ENCODE results near the gene SH3BP4.

Gene SH3BP4, protein sequence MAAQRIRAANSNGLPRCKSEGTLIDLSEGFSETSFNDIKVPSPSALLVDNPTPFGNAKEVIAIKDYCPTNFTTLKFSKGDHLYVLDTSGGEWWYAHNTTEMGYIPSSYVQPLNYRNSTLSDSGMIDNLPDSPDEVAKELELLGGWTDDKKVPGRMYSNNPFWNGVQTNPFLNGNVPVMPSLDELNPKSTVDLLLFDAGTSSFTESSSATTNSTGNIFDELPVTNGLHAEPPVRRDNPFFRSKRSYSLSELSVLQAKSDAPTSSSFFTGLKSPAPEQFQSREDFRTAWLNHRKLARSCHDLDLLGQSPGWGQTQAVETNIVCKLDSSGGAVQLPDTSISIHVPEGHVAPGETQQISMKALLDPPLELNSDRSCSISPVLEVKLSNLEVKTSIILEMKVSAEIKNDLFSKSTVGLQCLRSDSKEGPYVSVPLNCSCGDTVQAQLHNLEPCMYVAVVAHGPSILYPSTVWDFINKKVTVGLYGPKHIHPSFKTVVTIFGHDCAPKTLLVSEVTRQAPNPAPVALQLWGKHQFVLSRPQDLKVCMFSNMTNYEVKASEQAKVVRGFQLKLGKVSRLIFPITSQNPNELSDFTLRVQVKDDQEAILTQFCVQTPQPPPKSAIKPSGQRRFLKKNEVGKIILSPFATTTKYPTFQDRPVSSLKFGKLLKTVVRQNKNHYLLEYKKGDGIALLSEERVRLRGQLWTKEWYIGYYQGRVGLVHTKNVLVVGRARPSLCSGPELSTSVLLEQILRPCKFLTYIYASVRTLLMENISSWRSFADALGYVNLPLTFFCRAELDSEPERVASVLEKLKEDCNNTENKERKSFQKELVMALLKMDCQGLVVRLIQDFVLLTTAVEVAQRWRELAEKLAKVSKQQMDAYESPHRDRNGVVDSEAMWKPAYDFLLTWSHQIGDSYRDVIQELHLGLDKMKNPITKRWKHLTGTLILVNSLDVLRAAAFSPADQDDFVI

DNA sequence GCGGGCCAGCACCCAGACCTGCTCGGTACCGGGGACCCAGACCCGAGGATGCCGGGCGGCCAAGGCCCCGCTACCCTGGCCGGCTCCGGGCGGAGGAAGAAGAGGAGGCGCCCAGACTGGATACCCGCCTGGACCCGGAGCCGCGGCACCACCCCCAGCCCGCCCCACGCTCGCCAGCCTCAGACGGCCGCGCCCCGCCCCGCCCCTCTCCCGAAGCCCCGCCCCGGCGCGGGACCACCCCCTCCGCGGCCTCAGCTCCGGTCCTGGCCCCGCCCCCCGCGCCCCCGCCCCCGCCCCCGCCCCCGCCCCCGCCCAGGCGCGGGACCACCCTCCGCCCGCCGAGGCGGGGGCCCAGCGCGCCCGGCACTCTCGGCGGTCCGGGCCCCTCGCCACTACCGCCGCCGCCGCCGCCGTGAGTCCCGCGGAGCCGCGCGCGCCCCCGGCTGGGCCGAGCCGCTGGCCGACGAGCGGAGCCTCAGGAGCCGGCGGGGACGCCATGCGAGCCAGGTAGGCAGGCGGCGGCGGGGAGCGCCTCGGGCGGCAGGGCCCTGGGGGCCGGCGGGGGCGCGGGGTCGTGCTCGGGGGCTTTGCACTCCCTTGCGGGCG, at the start of gene SH3BP4:
Gene SH3BP4, plus strand, starts transcription at position 354 of the 606 bp plus-strand sequence. CDS start 82,986 bp downstream, outside the sequence.
- Histone ChIP-seq H3K4me1 (ENCODE audit: insufficient read depth, low read length) (peaks cover 26% of the 10 kb centered on the region), H3K9me3 (ENCODE audit: control insufficient read depth, insufficient read depth, low read length) (no peaks in the 10 kb centered on the region), H3K36me3 (ENCODE audit: insufficient read depth, low read length) (no peaks in the 10 kb centered on the region), H3K9ac (ENCODE audit: low read depth, low read length) (peak within 1 kb of the TSS; percentile 72)

DNA sequence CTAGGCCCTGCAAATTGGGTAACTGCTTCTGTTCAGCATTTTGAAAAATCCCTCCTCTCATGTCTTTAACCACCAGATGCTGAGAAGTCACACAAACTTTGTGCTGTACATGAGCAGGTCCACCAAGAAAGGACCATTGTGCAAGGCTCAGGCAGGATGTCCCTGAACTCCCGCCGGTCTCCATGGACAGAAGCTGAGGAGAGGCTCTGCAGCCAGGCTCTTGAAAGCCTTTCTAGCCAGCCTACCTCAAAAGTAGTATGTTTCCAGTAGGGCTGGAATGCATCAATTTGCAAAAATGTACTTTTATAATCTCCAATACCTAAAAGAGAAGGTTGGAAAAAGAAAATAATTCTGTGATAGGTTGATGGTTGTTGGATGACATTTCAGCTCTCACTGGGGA, 47.0 kb upstream of the SH3BP4 start:
- no peaks in the 10 kb centered on the region for H3K9me3 ChIP-seq (ENCODE audit: control insufficient read depth, insufficient read depth, low read length)
- H3K9ac ChIP-seq (ENCODE audit: low read depth, low read length) = no peak overlapping the region
- no peaks in the 10 kb centered on the region for H3K4me1 ChIP-seq (ENCODE audit: insufficient read depth, low read length)
- no peaks in the 10 kb centered on the region for H3K36me3 ChIP-seq (ENCODE audit: insufficient read depth, low read length)

DNA sequence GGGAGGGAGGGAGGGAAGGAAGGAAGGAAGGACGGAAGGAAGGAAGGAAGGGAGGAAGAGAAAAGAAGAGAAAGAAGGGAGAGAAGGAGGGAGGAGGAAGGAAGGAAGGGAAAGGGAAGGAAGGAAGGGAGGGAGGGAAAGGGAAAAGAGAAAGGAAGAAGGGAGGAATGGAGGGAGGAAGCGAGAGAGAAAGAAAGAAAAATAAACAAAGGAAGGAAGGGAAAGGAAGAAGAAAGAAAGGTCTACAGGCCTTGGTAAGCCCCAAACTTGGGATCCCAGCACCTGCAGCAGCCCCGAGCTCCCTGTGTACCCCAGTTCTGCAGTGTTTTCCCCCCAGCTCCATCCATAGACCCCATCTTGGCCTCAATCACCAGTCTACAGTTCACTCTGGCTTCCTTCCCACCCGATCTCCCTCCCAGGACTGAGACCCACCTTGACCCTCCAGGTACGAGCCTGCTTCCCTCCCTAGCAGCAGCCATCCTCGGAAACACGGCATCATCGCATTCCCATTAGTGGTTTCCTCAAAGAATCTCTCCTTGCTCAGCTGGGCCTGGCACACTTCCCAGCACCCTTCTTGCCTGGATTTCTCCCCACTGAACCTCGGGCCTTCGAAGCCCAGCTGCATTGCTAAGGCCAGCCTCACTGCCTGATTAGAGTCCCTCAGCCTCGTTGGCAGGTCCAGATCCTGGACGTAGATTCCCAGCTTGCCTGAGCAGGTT, 46.1 kb upstream of the SH3BP4 start:
- no peak overlapping the region for H3K9ac ChIP-seq (ENCODE audit: low read depth, low read length)
- no peaks in the 10 kb centered on the region for H3K36me3 ChIP-seq (ENCODE audit: insufficient read depth, low read length)
- no peaks in the 10 kb centered on the region for H3K9me3 ChIP-seq (ENCODE audit: control insufficient read depth, insufficient read depth, low read length)
- H3K4me1 ChIP-seq (ENCODE audit: insufficient read depth, low read length) = no peaks in the 10 kb centered on the region

DNA sequence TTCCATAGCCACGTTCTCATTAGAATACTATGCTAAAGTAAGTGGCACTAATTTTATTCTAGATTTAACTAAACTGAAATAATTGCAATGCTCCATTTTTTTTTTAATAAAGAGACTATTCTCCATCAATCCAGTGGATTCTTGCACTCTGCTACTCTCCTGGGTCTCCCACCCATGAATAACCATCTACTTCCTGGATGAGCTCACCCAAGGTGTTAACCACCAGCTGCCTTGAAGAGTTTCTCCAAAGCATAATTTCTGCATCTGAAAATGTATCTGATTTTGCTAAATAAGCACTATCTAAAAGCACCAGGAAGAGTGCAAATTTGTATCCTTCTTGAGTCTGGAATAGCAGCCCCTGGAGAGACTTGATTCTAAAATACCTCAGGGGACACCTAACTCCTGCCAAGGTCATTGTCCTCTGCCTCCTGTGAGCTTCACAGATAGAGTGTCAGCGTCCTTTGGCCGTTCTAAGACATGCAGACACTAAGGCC, 41.6 kb upstream of the SH3BP4 start:
- H3K9me3 ChIP-seq (ENCODE audit: control insufficient read depth, insufficient read depth, low read length) = no peaks in the 10 kb centered on the region
- no peaks in the 10 kb centered on the region for H3K4me1 ChIP-seq (ENCODE audit: insufficient read depth, low read length)

DNA sequence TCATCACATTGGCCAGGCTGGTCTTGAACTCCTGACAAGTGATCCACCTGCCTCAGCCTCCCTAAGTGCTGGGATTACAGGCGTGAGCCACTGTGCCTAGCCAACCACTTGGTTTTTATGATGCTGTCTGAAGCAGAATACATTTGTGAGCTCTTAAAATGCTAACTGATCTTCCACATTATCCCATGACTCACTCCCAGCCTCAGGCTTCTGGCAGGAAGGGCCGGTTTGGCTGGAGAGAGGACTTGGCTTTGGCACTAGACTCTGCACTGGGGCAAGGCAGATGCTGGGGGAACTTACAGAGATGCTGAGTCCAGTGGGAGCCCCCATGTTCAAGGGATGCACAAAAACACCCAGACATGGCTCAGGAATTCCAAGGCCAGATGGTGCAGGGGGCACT, 40.5 kb upstream of the SH3BP4 start:
- Histone ChIP-seq H3K36me3 (ENCODE audit: insufficient read depth, low read length) (no peaks in the 10 kb centered on the region), H3K9me3 (ENCODE audit: control insufficient read depth, insufficient read depth, low read length) (no peaks in the 10 kb centered on the region), H3K4me1 (ENCODE audit: insufficient read depth, low read length) (no peaks in the 10 kb centered on the region), H3K9ac (ENCODE audit: low read depth, low read length) (no peak overlapping the region)

More for the DNA sequence above, 41.6 kb upstream of the SH3BP4 start:
- H3K36me3 ChIP-seq (ENCODE audit: insufficient read depth, low read length) = no peaks in the 10 kb centered on the region
- no peak overlapping the region for H3K9ac ChIP-seq (ENCODE audit: low read depth, low read length)

DNA sequence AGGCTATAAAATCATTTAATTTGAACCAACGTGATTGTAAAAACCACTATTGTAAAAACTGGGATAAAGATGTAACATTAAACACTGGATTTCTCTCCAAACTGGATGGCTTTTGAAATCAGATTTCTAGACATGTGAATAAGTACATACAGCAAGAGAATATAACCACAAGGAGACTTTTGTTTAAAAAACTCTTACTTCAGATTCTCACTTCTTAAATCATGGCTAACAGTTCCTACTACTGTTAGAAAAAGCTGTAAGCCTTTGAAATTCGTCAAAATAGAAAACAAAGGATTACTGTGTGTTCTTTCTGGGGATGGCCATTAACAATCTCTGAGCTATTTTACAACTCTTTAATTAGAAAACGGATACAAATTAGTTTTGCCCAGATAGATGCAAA, 39.4 kb upstream of the SH3BP4 start:
- no peak overlapping the region for H3K9ac ChIP-seq (ENCODE audit: low read depth, low read length)
- H3K36me3 ChIP-seq (ENCODE audit: insufficient read depth, low read length) = no peaks in the 10 kb centered on the region
- H3K9me3 ChIP-seq (ENCODE audit: control insufficient read depth, insufficient read depth, low read length) = no peaks in the 10 kb centered on the region
- H3K4me1 ChIP-seq (ENCODE audit: insufficient read depth, low read length) = peaks cover 5% of the 10 kb centered on the region; the same call in 1 of the 2 replicates

DNA sequence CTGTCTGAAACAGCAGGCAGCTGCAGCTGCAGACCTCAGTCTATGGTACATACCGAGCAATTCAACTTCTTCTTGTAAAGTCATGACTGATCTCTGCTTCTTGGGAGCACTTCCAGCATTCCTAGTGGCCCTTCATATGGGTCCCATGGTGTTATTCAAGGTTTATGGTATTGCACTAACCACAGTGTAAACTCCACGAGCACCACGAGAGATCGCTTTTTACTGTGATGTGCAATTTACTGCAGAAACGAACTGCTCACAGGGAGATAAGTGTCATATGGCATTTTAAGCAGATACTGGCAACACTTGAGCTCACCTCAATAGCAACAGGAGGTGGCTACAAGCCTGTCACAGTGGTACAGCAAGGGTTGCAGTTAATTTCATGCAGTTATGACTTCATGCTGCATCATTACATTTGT, 38.6 kb upstream of the SH3BP4 start:
- Histone ChIP-seq H3K4me1 (ENCODE audit: insufficient read depth, low read length) (peaks cover 8% of the 10 kb centered on the region; the same call in 1 of the 2 replicates), H3K9me3 (ENCODE audit: control insufficient read depth, insufficient read depth, low read length) (no peaks in the 10 kb centered on the region), H3K9ac (ENCODE audit: low read depth, low read length) (no peak overlapping the region), H3K36me3 (ENCODE audit: insufficient read depth, low read length) (no peaks in the 10 kb centered on the region)

DNA sequence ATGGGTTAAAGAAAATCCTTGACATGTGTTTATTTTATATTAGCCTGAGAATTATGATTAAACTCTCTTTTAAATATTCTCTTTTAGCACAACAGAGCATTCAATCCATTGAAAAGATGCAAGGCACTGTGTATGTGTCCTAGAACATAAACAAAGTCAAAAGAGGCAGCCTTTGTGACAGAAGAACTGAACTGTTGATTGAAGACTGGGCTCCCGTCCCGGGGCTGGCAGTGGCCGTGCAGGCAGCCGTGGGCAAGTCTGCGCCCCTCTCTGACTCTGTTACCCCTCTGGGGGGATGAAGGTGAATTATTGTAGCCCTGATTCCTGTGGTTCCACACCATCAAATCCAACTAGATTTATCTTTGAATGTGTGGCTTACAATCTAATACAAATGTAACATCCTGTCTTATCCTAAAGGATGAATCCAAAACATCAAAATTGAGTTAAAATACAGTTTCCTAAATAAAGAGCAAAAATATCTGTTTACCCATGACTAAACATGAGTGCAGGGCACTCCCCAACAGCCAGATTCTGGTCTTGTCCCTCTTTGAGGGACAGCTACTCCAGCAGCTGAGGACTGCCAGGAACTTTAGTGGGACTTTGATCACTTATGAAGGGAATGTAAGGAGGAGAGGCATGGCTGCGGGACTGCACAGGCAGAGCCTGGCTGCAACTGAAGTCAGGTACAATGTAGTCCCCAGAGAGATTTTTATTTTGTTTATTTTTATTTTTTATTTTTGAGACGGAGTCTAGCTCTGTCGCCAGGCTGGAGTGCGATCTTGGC, 37.3 kb upstream of the SH3BP4 start:
- H3K4me1 ChIP-seq (ENCODE audit: insufficient read depth, low read length) = peaks cover 8% of the 10 kb centered on the region; the same call in 1 of the 2 replicates
- H3K9ac ChIP-seq (ENCODE audit: low read depth, low read length) = no peak overlapping the region
- no peaks in the 10 kb centered on the region for H3K9me3 ChIP-seq (ENCODE audit: control insufficient read depth, insufficient read depth, low read length)
- H3K36me3 ChIP-seq (ENCODE audit: insufficient read depth, low read length) = no peaks in the 10 kb centered on the region

DNA sequence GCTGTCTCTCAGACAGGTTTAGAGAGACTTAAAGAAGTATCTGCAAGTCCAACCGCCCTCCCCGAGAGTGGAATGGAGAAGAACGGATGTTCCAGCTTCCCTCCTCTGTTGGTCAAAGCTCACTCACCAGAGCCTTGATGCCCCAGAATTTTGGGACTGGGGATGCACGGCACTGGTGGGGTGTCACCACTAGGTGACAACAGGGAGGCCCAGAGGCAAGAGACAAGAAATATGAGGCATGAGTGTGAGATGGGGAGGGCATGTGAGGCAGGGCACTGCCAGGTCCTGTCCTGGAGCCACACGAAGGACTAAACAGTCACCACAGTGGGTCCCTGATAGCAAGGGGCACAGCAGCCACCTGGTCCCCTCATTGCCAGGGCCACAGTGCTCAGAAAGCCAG, 35.1 kb upstream of the SH3BP4 start:
- Histone ChIP-seq H3K4me1 (ENCODE audit: insufficient read depth, low read length) (peaks cover 8% of the 10 kb centered on the region; the same call in 1 of the 2 replicates), H3K9me3 (ENCODE audit: control insufficient read depth, insufficient read depth, low read length) (no peaks in the 10 kb centered on the region), H3K9ac (ENCODE audit: low read depth, low read length) (no peak overlapping the region), H3K36me3 (ENCODE audit: insufficient read depth, low read length) (no peaks in the 10 kb centered on the region)

DNA sequence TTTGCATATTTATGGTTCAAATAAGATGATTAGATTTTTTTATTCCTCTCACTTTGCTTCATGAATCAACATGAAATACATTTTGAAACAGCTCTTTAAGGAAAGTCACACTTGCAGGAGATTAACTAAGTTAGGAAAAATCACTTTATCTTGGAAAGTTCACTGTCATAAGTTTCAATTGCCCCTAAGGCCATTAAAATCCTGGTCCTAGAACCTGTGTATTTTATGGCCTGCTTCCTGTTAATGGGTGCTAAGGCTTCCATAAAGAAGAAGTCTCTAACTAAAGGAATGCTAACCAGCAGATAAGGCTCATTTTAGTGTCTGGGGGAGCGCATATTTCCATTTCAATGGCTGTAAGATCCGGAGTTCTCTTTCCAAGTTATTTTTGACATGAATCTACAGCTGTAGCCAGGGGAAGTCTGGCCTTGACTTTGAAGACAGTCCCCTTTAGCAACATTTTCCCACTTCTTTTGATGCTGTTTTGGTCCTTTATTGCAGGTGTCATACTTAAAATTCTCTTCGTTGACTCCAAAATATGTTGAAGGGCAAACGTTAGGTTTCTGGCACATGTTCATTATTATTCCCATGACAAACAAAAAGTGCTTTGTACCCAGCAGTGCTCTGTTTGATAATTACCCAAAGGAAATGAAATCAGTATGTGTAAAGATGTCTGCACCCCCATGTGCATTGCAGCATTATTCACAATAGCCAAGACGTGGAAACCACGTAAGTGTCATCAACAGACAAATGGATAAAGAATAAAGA, 34.4 kb upstream of the SH3BP4 start:
- Histone ChIP-seq H3K36me3 (ENCODE audit: insufficient read depth, low read length) (no peaks in the 10 kb centered on the region), H3K9ac (ENCODE audit: low read depth, low read length) (no peak overlapping the region), H3K9me3 (ENCODE audit: control insufficient read depth, insufficient read depth, low read length) (no peaks in the 10 kb centered on the region), H3K4me1 (ENCODE audit: insufficient read depth, low read length) (peaks cover 8% of the 10 kb centered on the region; the same call in 1 of the 2 replicates)

DNA sequence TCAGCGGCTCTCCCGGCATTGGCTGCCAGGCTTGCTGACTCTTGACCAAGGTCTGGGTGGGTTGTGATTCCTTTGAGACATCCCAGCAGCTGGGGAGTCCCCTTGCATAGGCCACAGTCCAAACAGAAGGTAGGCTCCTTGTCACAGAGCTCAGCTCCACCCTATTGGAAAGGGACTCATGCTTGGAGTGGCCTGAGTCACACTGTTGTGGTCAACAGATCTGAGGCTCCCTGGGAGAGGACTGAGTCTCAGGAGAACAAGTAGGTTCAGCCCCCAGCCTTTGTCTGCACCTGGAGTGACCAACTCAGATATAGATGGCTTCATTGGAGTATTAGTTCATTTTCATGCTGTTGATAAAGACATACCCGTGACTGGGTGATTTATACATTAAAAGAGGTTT, 32.1 kb upstream of the SH3BP4 start:
- Histone ChIP-seq H3K9me3 (ENCODE audit: control insufficient read depth, insufficient read depth, low read length) (no peaks in the 10 kb centered on the region), H3K36me3 (ENCODE audit: insufficient read depth, low read length) (no peaks in the 10 kb centered on the region), H3K4me1 (ENCODE audit: insufficient read depth, low read length) (peaks cover 8% of the 10 kb centered on the region; the same call in 1 of the 2 replicates), H3K9ac (ENCODE audit: low read depth, low read length) (no peak overlapping the region)

DNA sequence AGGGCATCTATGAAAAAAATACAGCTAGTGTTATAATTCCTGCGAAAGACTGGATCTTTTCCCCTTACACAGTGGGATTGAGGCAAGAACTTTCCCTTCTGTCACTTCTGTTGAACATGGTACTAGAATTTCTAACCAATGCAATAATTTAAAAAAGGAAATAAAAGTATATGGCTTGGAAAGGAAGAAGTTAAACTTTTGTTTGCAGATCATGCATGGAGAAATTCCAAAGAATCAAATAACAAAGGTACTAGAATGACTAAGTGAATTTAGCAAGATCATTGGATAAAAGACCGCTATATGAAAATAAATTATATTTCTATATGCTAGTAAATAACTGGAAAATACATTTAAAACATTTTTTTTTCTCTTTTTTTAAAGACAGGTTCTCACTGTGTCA, 31.0 kb upstream of the SH3BP4 start:
- H3K4me1 ChIP-seq (ENCODE audit: insufficient read depth, low read length) = peaks cover 8% of the 10 kb centered on the region; the same call in 1 of the 2 replicates
- no peaks in the 10 kb centered on the region for H3K36me3 ChIP-seq (ENCODE audit: insufficient read depth, low read length)
- no peaks in the 10 kb centered on the region for H3K9me3 ChIP-seq (ENCODE audit: control insufficient read depth, insufficient read depth, low read length)
- H3K9ac ChIP-seq (ENCODE audit: low read depth, low read length) = no peak overlapping the region
